NCI-H2196 (cell line): ENCODE results near the gene ARHGDIA.
"Not testable (repeated sequence)": the region's sequence is repeated elsewhere in the genome, so short reads cannot be mapped to it uniquely, and the experiment has no call there.

ENCODE experiments used
- DNase-seq: peaks from one replicate; lab custom pipeline; 2025; ENCODE audit not compliant: unreplicated experiment; lab: John Stamatoyannopoulos, UW

Gene ARHGDIA

GRCh38 chr17:81870981-81871386 lies at the start of gene ARHGDIA:
Gene ARHGDIA (minus strand): TSS chr17:81871337. CDS start chr17:81869930, 1,407 bp downstream.
- no peak for DNase-seq

- DNase-seq: no peak
Observed at GRCh38 chr17:81918832-81919545, 47.9 kb upstream of the ARHGDIA start.

DNA sequence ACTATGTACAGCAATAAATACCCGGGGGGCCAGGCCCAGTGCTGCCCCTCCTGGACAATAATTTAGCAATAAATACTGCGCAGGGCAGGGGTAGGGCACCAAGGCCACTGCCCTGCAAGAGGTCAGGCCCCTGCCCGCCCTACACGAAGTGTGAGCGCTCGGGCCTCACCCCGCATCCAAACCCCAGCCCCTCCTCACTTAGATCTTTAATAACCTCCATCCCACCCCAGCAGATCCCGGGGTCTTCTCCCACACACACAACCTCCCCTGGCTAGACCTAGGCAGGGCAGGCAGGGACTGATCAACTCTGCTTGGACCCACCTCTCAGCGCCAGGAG lies 47.2 kb upstream of the ARHGDIA start:
- not testable (repeated sequence) for DNase-seq

- peak; percentile 93 for DNase-seq
Observed at GRCh38 chr17:81917565-81918332, 46.6 kb upstream of the ARHGDIA start, which contains the start of gene SIRT7. Gene SIRT7 (minus strand): TSS chr17:81918176. CDS start chr17:81918131, 45 bp downstream.

DNA sequence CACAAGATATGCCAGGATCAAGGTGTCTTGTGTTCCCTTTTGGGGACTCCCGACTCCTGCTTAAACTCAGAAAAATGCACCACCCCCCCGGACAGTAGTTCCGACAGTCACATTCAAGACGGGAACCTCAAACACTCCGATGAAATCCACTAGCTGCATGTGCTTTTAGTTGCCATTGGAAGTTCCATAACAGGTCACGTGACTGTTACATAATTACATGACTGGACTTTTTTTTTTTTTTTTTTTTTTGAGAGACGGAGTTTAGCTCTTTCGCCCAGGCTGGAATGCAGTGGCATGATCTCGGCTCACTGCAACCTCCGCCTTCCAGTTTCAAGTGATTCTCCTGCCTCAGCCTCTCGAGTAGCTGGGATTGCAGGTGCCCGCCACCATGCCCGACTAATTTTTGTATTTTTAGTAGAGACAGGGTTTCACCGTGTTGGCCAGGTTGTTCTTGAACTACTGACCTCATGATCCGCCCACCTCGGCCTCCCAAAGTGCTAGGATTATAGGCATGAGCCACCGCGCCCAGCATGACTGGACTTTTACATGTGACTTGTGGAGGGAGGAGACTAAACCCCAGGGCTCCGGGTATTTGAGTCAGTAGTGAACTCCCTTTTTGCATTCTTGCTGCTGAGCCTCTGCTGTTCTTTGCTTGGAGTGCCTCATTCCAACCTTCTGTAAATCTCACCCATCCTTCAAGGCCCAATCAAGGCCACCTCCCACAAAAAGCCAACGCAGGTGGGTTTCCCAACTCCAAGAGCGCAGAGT lies 45.3 kb upstream of the ARHGDIA start:
- DNase-seq: no peak

- no peak for DNase-seq
Observed at GRCh38 chr17:81915331-81915730, 44.2 kb upstream of the ARHGDIA start.

DNA sequence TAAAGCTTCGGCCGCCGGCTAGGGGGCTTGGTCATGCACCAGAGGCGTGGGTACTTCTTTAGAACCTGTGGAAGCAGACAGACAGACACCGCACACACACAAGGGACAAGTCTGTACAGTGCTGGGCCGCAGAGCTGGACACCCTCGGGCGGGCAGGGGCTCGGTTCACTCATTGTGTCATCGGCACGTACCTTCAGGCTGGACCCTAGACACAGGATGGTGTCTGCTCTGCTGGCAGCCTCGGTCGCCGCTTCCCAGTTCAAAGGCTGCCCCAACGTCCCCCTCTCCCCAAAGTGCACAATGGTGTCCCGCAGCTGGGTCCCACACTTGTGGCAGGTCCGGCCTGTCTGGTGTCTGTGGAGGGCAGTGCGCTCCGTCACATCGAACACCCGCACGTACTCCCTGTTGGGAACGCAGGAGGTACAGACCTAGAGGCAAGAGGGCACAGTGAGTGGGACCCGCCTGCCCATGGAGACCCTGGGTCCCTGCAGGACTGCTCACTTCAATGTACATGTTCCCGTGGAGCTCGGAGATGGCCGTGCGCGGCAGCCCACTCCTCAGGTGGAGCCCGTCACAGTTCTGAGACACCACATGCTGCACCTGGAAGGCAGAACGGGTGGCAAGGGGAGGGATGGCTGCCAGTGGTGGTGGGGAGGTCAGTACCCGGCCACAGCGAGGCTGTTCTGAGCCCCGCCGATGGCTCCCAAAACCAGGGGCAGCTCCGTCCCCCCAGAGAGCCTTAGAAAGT lies 43.1 kb upstream of the ARHGDIA start:
- no peak for DNase-seq

DNA sequence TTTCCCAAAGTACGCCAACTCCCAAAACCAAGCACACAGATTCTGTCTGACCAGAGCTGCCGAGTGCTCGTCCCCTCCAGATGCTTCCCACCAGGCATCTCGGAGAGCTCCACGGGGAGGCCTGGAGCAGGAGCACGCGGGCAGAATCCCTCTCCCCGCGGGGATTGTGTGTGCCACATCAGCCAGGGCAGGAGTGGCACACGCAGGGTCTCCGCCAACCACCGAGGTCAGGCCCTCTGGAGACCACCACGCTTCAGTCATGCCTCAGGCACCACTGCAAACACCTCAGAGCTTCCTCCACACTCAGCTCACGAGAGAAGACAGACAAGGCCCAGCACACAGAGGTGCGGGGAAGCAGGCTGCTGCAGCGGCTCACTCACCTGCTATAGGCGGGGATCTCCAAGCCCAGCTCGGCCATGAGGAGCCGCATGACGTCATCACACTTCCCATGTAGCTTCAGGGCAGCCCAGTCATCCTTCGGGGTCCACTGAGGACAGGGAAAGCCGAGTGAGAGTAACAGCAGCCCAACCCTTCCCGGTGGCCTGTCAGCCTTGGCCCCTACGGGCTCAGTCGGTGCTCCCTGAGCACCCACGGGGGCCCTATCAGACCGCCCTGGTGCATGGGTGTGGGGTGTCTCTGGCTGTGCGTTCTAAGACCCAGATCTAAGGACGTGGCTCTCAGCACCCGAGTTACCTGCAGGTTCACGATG lies 42.4 kb upstream of the ARHGDIA start:
- DNase-seq: no peak

GRCh38 chr17:81912441-81913309 lies 41.5 kb upstream of the ARHGDIA start:
- no peak for DNase-seq

DNA sequence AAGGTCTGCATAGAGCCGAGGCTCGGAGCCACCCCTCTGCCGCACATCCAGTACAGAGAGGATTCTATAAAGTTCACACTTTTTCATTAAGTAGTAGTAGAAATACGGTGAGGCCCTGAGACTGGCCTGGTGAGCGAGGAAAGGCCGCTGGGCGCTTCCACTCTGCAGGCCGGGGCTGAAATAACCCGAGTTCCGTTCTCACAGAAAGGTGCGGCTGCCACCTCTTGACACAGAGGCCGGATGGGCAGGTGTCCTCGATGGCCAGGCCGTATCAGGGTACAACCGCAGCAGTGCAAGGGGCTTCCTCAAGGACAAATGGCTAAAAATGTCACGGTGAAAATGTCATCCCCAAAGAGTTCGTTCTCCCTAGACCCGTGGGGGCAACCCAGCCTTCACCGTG lies 40.8 kb upstream of the ARHGDIA start:
- DNase-seq: no peak

DNA sequence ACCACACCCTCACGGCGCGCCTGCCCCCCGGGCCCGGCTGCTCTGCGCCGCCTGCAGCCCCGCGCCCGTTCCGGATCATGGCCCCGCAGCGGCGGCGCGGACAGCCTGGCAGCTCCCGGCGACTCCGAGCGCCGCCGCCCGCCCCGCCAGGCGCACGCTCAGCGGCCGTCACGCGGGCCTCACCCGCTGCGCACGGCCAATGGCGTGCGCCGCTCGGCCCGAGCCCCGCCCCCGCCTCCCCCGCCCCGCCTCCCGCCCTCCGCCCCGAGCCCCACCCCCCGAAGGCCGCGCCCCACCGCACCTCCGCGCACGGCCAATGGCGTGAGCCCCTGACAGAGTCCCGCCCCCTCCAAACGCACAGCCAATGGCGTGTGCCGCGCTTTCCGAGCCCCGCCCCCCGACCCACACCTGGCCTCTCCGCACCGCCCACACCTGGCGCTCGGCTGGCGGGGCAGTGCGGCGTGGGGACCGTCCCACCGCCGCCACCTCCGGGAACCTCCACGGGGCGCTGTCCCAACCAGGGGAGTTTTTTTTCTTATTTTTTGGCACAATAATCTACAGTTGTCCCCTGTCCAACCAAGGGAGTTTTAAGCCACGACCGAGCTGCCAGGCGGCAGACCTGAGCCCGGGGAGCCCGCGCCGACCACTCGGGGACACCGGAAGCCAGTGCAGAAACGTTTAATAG lies 40.3 kb upstream of the ARHGDIA start, which contains the start of gene PCYT2:
Gene PCYT2 (minus strand): TSS at position 123 of the 685 bp plus-strand sequence. CDS start 44 bp downstream, at position 79.
- peak; percentile 98 for DNase-seq

DNA sequence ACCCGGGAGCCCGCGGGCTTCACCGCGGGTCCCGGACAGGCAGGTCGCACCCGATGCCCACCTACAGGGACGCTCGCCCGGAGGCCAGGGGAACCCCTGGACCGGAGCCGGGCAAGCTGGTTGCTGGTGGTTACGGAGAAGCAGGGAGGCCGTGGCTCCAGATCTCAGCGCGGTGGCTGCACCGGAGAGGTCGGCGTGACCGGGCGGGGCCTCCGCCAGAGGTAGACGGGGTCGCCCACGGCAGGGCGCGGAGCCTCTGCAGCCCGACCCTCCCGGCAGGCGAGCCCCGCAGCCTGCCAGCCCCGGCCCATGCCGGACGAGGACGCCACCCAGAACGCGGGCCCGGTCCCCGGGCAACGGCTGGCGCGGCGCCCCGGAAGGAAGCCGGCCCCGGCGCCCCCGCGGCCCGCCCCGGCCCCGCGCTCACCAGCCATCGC lies 39.7 kb upstream of the ARHGDIA start:
- DNase-seq: no peak

GRCh38 chr17:81909966-81910839 lies 39.1 kb upstream of the ARHGDIA start:
- no peak for DNase-seq

GRCh38 chr17:81909231-81909630 lies 38.1 kb upstream of the ARHGDIA start:
- no peak for DNase-seq

- DNase-seq: no peak
Observed at GRCh38 chr17:81908793-81909192, 37.7 kb upstream of the ARHGDIA start.

DNA sequence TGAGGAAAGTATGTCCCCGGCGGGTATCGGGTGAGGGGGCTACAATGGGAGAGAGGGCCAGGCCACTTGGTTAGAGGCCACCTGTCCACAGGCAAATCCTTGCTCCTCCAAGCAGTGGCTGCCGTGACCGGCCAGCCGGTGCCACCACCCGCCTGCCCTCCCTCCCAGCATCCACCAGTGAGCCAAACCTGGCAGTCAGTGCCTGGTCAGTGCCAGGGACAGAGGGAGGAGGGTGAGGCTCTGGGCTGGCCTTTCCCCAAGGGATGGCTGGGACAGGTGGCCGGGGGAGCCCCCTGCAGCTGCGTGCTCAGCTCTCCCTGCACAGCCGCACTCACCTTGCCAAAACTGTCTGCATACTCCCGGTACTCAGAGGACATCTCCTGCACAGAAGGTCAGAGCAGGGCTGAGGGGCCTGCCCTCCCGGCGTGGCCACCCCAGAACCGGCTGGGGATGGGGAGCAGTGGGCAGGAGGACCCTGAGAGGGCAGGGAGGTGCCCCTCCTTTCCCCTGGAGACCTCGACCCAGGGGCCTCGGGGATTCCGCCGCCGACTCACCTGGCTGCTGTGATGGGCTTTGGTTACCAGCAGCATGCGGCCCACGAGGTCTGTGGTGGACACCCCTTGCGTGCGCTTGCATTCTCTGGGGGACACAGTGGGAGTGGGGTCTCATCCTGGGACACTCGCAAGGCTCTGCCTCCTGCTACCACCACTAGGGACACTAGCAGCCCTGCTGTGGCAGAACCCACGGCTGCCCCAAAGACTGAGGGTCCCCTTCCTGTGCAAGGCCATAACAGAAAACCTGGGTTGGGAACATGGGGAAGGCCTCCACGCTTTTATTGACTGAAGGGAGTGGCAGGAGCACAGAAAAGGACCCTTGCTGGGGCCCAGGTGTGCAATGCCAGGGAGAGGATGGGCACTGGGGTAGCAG lies 36.3 kb upstream of the ARHGDIA start:
- no peak for DNase-seq
